HG03378 (cell line): ENCODE data around the gene KRTAP19-2.
"Not testable (repeated sequence)": the region's sequence is repeated elsewhere in the genome, so short reads cannot be mapped to it uniquely, and the experiment has no call there.

Experiments
- ATAC-seq: cut with Tn5 transposase; IDR thresholded peaks from one replicate; pipeline ENCODE4 v1.9.1; 2021; ENCODE audit warnings: mild to moderate bottlenecking, moderate library complexity; ENCODE audit not compliant: unreplicated experiment

Gene KRTAP19-2

GRCh38 chr21:30487336-30487735, at the start of gene KRTAP19-2:
Gene KRTAP19-2 (minus strand): TSS chr21:30487436. CDS start chr21:30487348, 88 bp downstream.
- ATAC-seq, result no peak

GRCh38 chr21:30518876-30519275, 31.6 kb upstream of the KRTAP19-2 start:
- ATAC-seq, result no peak

- no peak for ATAC-seq
Measured at GRCh38 chr21:30515681-30516080, 28.4 kb upstream of the KRTAP19-2 start.

GRCh38 chr21:30505621-30506205, 18.5 kb upstream of the KRTAP19-2 start:
- not testable (repeated sequence) for ATAC-seq

GRCh38 chr21:30502041-30502440, 14.8 kb upstream of the KRTAP19-2 start, which contains the start of gene KRTAP19-5:
Gene KRTAP19-5 (minus strand): TSS chr21:30502141. CDS start chr21:30502090, 51 bp downstream.
- ATAC-seq, result no peak

GRCh38 chr21:30497065-30497464, 9.8 kb upstream of the KRTAP19-2 start, which contains the start of gene KRTAP19-4:
Gene KRTAP19-4 (minus strand): TSS chr21:30497165. CDS start chr21:30497110, 55 bp downstream.
- no peak for ATAC-seq

- ATAC-seq, result no peak
Measured at GRCh38 chr21:30491963-30492428, 4.8 kb upstream of the KRTAP19-2 start, which contains the start of gene KRTAP19-3. Gene KRTAP19-3 (minus strand): TSS chr21:30492013. CDS start chr21:30491957, 56 bp downstream.

- ATAC-seq, result no peak
Measured at GRCh38 chr21:30486180-30486579, 1.1 kb downstream of the KRTAP19-2 start.

GRCh38 chr21:30482130-30482529, 5.1 kb downstream of the KRTAP19-2 start:
- ATAC-seq, result no peak

- ATAC-seq, result no peak
Measured at GRCh38 chr21:30480145-30480544, 7.1 kb downstream of the KRTAP19-2 start, which contains the start of gene KRTAP19-1. Gene KRTAP19-1 (minus strand): TSS chr21:30480367. CDS start chr21:30480317, 50 bp downstream.

GRCh38 chr21:30479259-30479658, 8.0 kb downstream of the KRTAP19-2 start:
- ATAC-seq, result no peak

- no peak for ATAC-seq
Measured at GRCh38 chr21:30478004-30478403, 9.2 kb downstream of the KRTAP19-2 start.

GRCh38 chr21:30468900-30469714, 18.1 kb downstream of the KRTAP19-2 start:
- no peak for ATAC-seq

GRCh38 chr21:30463713-30464112, 23.5 kb downstream of the KRTAP19-2 start:
- ATAC-seq, result no peak

GRCh38 chr21:30448514-30448913, 38.7 kb downstream of the KRTAP19-2 start:
- no peak for ATAC-seq

- ATAC-seq, result no peak
Measured at GRCh38 chr21:30447056-30447455, 40.2 kb downstream of the KRTAP19-2 start.

- no peak for ATAC-seq
Measured at GRCh38 chr21:30444204-30444603, 43.0 kb downstream of the KRTAP19-2 start.

GRCh38 chr21:30443226-30443625, 44.0 kb downstream of the KRTAP19-2 start:
- ATAC-seq, result no peak

- no peak for ATAC-seq
Measured at GRCh38 chr21:30439975-30440374, 47.3 kb downstream of the KRTAP19-2 start, which contains the start of gene KRTAP15-1. Gene KRTAP15-1 (plus strand): TSS chr21:30440275. CDS start chr21:30440328, 53 bp downstream.
